Natural killer cell (primary cell): ENCODE data around the gene C14orf132. TPM values are rescaled to one million over a fixed set of nuclear protein-coding genes. Genes with fewer than 3 reads are reported as not detected.

Experiments
- ATAC-seq, 3 donors: fragments of 150-1000 bp in 2 of 3; fragments of 200-7000 bp in 1 of 3; cut with Tn5 transposase; 1 replicate in 1 of 3; 2 replicates in 2 of 3; pipeline ENCODE4 v1.10.0; 2021; ENCODE audit warnings: mild to moderate bottlenecking in 2 of 3, moderate library complexity in 2 of 3
- DNase-seq, 2 donors: peaks; one replicate each; pipeline versions ENCODE4 v3.0.0 to v3.0.0-alpha.2; 2013 to 2021; ENCODE audit warnings: mixed read lengths in 1 of 2
- H3K27ac ChIP-seq: one replicate; pipeline ENCODE4 v1.5.1; 2013; ENCODE audit warnings: mild to moderate bottlenecking, low read length
- H3K27me3 ChIP-seq: one replicate; pipeline ENCODE4 v1.6.1; 2013; ENCODE audit warnings: low read length; ENCODE audit not compliant: control insufficient read depth, insufficient read depth
- H3K36me3 ChIP-seq: one replicate; pipeline ENCODE4 v1.6.1; 2013; ENCODE audit warnings: low read length; ENCODE audit not compliant: control insufficient read depth, insufficient read depth
- H3K4me1 ChIP-seq: one replicate; pipeline ENCODE4 v1.6.1; 2013; ENCODE audit warnings: low read length; ENCODE audit not compliant: control insufficient read depth, insufficient read depth
- H3K4me3 ChIP-seq: one replicate; pipeline ENCODE4 v1.5.1; 2013; ENCODE audit warnings: low read length
- H3K9me3 ChIP-seq: one replicate; pipeline ENCODE4 v1.6.1; 2013; ENCODE audit warnings: low read length; ENCODE audit not compliant: control insufficient read depth, insufficient read depth
- H3K27ac Mint-ChIP-seq, 2 donors: one replicate each; pipeline ENCODE4 v1.8.0; 2022; ENCODE audit warnings: mild to moderate bottlenecking in 2 of 2, mixed read lengths in 2 of 2, moderate library complexity in 1 of 2
- H3K27me3 Mint-ChIP-seq, 2 donors: one replicate each; pipeline ENCODE4 v1.8.0; 2022; ENCODE audit warnings: low read depth in 2 of 2, mixed read lengths in 2 of 2
- H3K36me3 Mint-ChIP-seq: one replicate; pipeline ENCODE4 v1.8.0; 2022; ENCODE audit warnings: mixed read lengths
- H3K4me1 Mint-ChIP-seq, 2 donors: one replicate each; pipeline ENCODE4 v1.8.0; 2022; ENCODE audit warnings: mixed read lengths in 2 of 2
- H3K4me3 Mint-ChIP-seq: one replicate; pipeline ENCODE4 v1.8.0; 2022; ENCODE audit warnings: mild to moderate bottlenecking, moderate library complexity, mixed read lengths
- H3K9me3 Mint-ChIP-seq, 2 donors: one replicate each; pipeline ENCODE4 v1.8.0; 2022; ENCODE audit warnings: mixed read lengths in 2 of 2
- WGBS: methylation state at CpG from one replicate; pipeline ENCODE4 v1.1.7; 2013; ENCODE audit warnings: missing lambda C conversion rate; ENCODE audit not compliant: insufficient coverage; 5-methylcytosine and 5-hydroxymethylcytosine counted together
- intact Hi-C: fragments of 100-400 bp; cut with micrococcal nuclease; formaldehyde crosslinking; loops from one replicate; pipeline ENCODE4 v1.14.2; 2022
- total RNA-seq, 4 donors: library from RNA; stranded (reverse); fragments of 120-200 nt in 1 of 4; gene quantifications; one replicate each; pipeline versions ENCODE4 v1.2.3 to v1.2.4, GENCODE V29; 2013 to 2022
- TF ChIP-seq, protein P1 (sequence below): fragments of 200-600 bp; IDR thresholded peaks from one replicate; pipeline ENCODE4 v1.8.0; 2022; ENCODE audit warnings: antibody characterized with exemption

C14orf132 gene
- total RNA-seq, 3 donors from 2014 or later (not counting 1 experiment from before 2014, with no cell fraction given), result 0.07 to 0.23 TPM; not detected in 1

DNA sequence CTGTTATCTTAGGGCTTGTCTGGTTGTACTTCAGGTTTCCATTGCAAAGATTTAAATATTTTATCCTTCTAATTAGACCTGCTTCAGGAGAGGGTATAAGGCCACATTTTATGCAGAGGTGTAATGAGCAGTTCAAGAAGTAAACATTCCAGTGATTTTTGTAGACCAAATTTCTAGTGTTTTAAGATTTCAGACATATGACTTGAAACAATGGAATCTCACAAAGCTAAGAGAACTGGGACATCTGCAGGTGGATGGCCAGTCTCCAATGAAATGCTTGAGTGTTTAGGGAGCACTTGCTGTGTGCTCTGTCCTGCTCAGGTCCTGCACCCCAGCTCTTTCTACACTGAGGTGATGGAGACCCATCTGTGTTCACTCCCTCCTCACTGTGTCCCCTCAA is 7.9 kb downstream of the C14orf132 start:
- Histone ChIP-seq H3K9me3 (no peaks in the 10 kb centered on the region), H3K27me3 (peaks cover 4% of the 10 kb centered on the region), H3K4me3 (no peak overlapping the region), H3K4me1 (no peaks in the 10 kb centered on the region), H3K27ac (no peak overlapping the region), H3K36me3 (no peaks in the 10 kb centered on the region)
- intact Hi-C loops, result no loop called here
- no peaks in the 10 kb centered on the region for H3K4me1 Mint-ChIP-seq
- H3K27ac Mint-ChIP-seq, result no peak overlapping the region
- H3K36me3 Mint-ChIP-seq, result no peaks in the 10 kb centered on the region
- DNase-seq, result no peak
- no peak for ATAC-seq
- H3K4me3 Mint-ChIP-seq, result no peak overlapping the region
- H3K27me3 Mint-ChIP-seq, result peaks cover 13 to 14% of the 10 kb centered on the region in 2 donors
- TF ChIP-seq, protein P1, sequence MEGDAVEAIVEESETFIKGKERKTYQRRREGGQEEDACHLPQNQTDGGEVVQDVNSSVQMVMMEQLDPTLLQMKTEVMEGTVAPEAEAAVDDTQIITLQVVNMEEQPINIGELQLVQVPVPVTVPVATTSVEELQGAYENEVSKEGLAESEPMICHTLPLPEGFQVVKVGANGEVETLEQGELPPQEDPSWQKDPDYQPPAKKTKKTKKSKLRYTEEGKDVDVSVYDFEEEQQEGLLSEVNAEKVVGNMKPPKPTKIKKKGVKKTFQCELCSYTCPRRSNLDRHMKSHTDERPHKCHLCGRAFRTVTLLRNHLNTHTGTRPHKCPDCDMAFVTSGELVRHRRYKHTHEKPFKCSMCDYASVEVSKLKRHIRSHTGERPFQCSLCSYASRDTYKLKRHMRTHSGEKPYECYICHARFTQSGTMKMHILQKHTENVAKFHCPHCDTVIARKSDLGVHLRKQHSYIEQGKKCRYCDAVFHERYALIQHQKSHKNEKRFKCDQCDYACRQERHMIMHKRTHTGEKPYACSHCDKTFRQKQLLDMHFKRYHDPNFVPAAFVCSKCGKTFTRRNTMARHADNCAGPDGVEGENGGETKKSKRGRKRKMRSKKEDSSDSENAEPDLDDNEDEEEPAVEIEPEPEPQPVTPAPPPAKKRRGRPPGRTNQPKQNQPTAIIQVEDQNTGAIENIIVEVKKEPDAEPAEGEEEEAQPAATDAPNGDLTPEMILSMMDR, result no peak
- no peaks in the 10 kb centered on the region for H3K9me3 Mint-ChIP-seq

DNA sequence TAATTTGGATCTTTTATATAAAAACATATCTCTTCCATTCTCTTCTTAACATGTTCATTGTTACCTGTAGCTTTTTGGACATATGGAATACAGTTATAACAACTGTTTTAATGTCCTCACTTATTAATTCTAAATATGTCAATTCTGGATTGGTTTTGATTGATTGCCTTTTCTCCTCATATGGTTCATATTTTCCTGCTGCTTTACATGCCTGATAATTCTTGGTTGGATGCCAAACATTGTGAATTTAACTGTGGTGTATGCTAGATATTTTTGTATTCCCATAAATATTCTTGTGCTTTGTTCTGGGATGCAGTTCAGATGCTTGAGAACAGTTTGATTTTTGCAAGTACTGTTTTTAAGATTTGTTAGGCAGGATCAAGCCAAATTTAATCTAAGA is 10.8 kb downstream of the C14orf132 start:
- H3K36me3 Mint-ChIP-seq, result no peaks in the 10 kb centered on the region
- H3K4me1 Mint-ChIP-seq, result no peaks in the 10 kb centered on the region
- TF ChIP-seq, protein P1, result no peak
- Histone ChIP-seq H3K4me3 (no peak overlapping the region), H3K27ac (no peak overlapping the region), H3K4me1 (no peaks in the 10 kb centered on the region), H3K36me3 (no peaks in the 10 kb centered on the region), H3K27me3 (no peaks in the 10 kb centered on the region), H3K9me3 (no peaks in the 10 kb centered on the region)
- H3K4me3 Mint-ChIP-seq, result no peak overlapping the region
- H3K27me3 Mint-ChIP-seq, result peaks cover 4 to 19% of the 10 kb centered on the region in 2 donors
- ATAC-seq (no peak), DNase-seq (no peak)
- H3K27ac Mint-ChIP-seq, result no peak overlapping the region
- no peaks in the 10 kb centered on the region for H3K9me3 Mint-ChIP-seq
- intact Hi-C loops, result no loop called here

DNA sequence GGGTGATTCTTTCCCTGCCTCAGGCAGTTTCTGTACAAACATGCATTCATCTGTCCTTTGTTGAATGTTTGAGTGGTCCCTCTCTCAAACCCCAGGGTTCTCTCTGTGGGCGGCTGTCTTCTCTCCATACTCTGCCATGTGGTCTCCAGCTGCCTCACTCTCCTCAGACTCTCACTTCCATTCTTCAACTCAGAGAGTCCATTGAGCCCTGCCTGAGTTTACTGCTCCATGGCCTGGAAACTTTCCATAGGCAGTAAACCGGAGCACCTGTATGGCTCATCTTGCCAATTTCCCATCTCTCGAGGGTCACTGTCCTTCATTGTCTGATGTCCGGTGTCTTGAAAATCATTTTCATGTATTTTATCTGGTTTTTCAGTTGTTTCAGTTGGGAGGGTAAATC is 11.3 kb downstream of the C14orf132 start:
- DNase-seq (no peak), ATAC-seq (no peak)
- TF ChIP-seq, protein P1, result no peak
- H3K4me1 Mint-ChIP-seq, result no peaks in the 10 kb centered on the region
- intact Hi-C loops, result no loop called here
- H3K4me3 ChIP-seq, result no peak overlapping the region
- 92% methylated on average over 3 of the region's 4 CpGs for WGBS
- H3K27me3 ChIP-seq, result no peaks in the 10 kb centered on the region
- no peaks in the 10 kb centered on the region for H3K36me3 ChIP-seq
- H3K9me3 Mint-ChIP-seq, result no peaks in the 10 kb centered on the region
- no peaks in the 10 kb centered on the region for H3K9me3 ChIP-seq
- H3K27ac Mint-ChIP-seq, result no peak overlapping the region
- no peaks in the 10 kb centered on the region for H3K36me3 Mint-ChIP-seq
- H3K4me3 Mint-ChIP-seq, result no peak overlapping the region
- no peaks in the 10 kb centered on the region for H3K4me1 ChIP-seq
- no peak overlapping the region for H3K27ac ChIP-seq
- peaks cover 4 to 25% of the 10 kb centered on the region in 2 donors for H3K27me3 Mint-ChIP-seq

DNA sequence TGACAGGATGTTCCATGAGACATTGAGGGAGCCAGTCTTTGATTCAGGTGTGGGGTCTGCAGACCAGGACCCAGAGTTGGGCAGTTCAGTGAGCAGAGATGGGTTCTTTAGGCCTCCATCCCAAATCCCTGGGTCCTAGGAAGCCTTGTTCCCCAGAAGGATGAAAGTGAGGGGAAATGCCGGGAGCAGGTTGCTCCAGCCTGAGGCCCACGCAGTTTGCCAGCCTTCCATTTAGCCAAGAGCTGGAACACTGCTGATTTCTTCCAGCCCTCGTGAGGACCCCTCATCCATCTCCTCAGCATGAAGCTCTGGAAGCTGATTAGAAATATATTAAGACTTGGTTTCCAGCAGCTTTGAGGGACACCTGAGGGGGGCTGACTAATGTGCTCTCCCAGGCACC is 12.1 kb downstream of the C14orf132 start:
- H3K27ac ChIP-seq, result no peak overlapping the region
- Mint-ChIP-seq H3K27me3 (peaks cover 4 to 28% of the 10 kb centered on the region in 2 donors), H3K36me3 (no peaks in the 10 kb centered on the region), H3K27ac (no peak overlapping the region), H3K4me1 (no peaks in the 10 kb centered on the region), H3K4me3 (no peak overlapping the region), H3K9me3 (no peaks in the 10 kb centered on the region)
- H3K4me3 ChIP-seq, result no peak overlapping the region
- no peak for DNase-seq
- intact Hi-C loops, result no loop called here
- TF ChIP-seq, protein P1, result no peak
- H3K4me1 ChIP-seq, result no peaks in the 10 kb centered on the region
- ATAC-seq, result no peak
- no peaks in the 10 kb centered on the region for H3K9me3 ChIP-seq
- no peaks in the 10 kb centered on the region for H3K27me3 ChIP-seq
- 62% methylated on average over 3 of the region's 3 CpGs for WGBS
- H3K36me3 ChIP-seq, result no peaks in the 10 kb centered on the region
